NCI-H146 treated with DMSO at 0.1 percent for 48 hours (cell line): Measurements from ENCODE around the gene CBX2.
A peak's percentile ranks its signal among the peaks of the same experiment; 100 is the strongest.
"Not testable (repeated sequence)": the region's sequence is repeated elsewhere in the genome, so short reads cannot be mapped to it uniquely, and the experiment has no call there.

Experiments used
- DNase-seq: peaks from one replicate; lab custom pipeline; 2025; ENCODE audit not compliant: unreplicated experiment; lab: John Stamatoyannopoulos, UW

The CBX2 gene

DNA sequence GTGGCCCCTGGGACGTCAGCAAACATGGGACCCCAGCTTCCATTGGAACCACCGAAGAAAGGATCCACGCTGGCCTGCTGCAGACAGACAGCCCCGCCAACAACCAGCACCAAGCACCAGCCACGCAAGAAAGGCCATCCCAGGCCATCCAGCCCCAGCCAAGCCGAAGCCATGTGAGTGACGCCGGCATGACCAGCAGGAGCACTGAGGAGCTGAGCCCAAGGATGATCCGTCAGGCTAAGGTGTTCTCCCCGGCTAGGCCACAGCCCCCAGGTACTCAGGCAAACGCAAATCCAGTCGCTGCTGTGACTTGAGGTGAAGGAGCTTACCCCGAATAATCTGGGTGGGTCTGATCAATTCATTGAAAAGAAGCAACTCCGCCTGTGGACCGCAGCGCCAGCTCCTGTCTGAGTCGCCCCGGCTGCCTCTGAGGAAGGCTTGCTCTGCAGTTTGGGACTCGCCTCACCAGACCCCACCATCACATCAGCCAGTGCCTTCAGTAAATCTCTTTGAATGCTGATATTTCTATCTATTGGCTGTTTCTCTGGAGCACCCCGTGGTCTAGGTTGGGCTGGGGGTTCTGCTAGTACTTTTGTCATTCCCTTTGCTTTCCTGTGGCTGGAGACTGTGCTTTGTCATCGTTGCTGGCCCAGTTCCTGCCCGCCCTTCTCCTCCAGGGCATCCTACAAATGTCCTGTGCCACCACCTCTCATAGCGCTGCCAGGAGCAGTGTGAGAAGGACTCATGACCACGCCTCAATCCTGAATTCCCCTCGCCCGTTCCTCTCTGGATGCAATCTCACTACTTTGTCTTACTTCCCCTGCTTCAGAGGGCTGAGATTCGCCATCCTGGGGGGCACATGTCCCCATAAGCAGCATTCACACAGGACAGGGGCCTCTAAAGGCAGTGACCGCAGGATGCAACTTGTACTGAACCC is 8.1 kb upstream of the CBX2 start:
- no peak for DNase-seq

- no peak for DNase-seq
These were observed 6.7 kb upstream of the CBX2 start for GRCh38 chr17:79771276-79771675.

DNA sequence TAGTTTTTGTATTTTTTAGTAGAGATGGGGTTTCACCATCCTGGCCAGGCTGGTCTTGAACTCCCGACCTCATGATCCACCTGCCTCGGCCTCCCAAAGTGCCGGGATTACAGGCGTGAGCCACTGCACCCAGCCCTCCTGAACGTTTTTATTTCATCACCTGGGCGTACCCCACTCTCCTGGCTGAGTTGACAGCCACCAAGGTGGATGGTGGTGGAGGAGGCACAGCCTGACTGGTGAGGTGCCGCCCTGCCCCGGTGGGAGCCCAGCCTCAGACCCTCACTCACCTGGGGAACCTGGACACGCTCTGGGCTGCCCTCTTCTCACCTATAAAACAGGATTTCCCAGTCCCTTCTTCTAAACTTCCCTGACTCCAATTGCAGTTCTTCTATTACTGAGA is 5.2 kb upstream of the CBX2 start:
- DNase-seq = not testable (repeated sequence)

GRCh38 chr17:79774561-79774975 is 3.4 kb upstream of the CBX2 start:
- DNase-seq = no peak

DNA sequence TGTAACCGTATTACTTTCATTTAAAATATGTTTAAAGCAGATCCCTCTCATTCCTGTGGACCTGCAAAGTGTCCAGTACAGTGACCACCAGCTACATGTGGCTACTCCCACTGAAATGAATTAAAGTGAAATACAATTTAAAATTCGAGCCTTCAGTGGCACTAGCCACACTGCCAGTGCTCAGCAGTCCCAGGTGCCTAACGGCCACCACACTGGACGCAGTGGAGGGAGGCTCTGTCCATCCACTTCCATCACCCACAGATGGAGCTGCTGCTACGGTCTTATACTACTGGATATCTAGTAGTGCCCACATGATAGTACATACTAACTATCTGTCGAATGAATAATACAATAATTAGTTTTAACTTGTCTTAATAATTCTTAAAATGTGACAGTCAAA is 2.3 kb upstream of the CBX2 start:
- DNase-seq = no peak

DNA sequence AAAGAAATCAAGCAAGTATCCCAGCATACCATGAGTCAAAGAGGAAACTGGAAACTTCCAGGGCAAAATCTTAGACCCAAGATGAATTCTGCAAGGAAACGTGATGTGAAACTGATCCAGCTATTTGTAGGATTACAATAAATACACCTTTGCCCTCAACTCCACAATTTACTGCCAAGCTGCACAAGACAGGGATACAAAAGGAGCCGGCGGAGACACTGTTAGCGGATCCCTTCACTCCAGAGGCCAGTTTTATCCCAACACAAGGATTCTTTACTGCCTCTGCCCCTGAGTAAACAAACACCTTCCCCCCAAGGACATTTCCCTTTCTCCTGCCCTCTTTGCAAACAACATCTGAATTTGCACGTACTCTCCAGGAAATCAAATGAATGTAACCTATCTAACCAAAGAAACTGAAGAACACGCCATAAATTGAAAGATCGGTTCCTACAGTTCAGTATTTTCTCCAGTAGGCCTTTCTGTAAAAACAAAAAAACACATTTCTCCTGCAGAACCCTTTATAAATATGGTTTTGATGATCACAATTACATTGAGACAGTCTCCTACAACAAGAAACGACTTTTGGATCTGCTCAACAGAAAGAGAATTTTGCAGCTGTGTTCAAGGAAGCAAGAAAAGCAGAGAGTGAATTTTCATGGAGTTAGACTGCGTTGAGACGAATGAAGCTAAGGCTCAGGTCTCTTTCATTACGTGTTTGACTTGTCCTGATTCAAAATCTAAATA is 1.4 kb upstream of the CBX2 start:
- DNase-seq = peak; percentile 40

GRCh38 chr17:79777120-79777893 is 641 bp upstream of the CBX2 start:
- no peak for DNase-seq

DNA sequence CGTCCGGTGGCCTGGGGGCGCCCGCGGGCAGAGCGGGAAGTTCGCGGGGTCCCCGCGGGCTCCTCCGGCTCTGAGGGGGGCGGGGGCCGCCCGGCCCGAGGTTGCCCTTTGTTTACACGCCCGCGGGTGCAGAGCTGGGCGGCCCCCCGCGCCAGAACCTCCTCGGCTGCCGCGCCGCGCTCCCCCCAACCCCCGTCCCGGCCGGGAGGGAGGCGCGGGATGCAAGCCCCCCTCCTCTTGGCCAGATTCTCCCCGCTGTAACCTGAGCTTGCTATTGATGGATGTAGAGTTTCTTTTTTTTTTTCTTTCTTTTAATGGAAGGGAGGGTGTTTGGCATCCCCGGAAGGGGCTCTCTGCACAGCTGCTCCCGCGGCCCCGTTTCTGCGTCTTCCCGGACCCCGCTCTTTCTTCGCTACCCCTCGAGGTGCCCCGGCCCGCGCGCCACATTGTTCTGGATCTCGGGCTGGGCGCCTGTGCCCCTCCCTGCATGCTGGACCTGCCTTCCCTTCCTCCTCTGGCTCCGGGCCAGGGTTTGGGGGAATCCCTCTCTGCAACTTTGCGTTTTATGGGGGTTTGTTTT is 646 bp downstream of the CBX2 start:
- DNase-seq = peak; percentile 38

DNA sequence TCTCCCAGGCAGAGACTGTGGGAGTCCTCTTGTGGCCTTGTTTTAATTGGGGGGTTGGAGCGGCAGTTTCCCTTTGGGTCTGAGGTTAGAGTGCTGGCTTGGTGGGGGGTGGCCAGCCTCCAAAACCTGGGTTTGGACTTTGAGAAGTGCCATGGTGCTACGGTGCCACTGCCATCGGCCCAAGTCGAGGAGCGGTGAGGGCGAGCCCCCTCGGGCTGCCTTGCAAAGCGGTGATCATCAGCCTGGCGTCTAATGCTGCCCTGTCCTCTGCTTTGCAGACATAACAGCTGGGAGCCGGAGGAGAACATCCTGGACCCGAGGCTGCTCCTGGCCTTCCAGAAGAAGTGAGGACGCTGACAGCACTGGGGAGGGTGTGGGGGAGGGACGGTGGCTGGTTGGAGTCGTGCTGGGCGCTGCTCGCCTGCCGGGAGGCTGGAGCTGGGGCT is 1.2 kb downstream of the CBX2 start:
- DNase-seq = no peak

DNA sequence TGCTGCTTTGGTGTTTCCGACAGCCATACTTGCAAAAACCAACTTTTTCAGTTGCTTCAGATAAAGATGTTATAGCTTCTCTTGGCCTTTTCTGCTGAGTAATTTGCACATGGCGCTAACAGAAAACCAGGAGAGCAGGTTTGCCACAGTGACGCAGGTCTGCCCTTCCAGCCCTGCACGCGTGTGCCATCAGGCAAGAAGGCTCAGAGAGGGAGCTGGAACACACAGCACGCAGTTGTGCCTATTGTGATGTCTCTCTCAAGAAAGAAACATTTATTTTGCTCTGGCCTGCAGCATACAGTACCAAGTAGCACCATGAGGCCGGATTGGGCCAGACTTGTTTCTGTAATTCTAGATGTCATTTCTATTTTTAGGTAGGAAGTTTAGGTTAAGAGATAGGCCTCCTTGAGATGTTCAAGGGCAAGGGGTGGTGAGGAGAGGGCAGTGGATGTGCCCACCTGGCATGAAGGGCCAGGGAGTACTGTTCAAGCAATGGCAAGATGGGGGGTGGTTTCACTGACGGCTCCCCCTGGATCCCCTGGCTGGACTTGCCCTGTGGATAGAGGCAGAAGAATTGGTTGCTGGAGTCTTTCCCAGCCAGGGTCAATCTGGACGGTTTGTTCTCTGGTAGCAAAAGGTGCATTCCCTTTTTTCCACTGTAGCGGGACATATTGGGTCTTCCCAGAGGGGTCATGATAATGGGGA is 1.9 kb downstream of the CBX2 start:
- DNase-seq = no peak

GRCh38 chr17:79781012-79781650 is 3.2 kb downstream of the CBX2 start:
- no peak for DNase-seq

DNA sequence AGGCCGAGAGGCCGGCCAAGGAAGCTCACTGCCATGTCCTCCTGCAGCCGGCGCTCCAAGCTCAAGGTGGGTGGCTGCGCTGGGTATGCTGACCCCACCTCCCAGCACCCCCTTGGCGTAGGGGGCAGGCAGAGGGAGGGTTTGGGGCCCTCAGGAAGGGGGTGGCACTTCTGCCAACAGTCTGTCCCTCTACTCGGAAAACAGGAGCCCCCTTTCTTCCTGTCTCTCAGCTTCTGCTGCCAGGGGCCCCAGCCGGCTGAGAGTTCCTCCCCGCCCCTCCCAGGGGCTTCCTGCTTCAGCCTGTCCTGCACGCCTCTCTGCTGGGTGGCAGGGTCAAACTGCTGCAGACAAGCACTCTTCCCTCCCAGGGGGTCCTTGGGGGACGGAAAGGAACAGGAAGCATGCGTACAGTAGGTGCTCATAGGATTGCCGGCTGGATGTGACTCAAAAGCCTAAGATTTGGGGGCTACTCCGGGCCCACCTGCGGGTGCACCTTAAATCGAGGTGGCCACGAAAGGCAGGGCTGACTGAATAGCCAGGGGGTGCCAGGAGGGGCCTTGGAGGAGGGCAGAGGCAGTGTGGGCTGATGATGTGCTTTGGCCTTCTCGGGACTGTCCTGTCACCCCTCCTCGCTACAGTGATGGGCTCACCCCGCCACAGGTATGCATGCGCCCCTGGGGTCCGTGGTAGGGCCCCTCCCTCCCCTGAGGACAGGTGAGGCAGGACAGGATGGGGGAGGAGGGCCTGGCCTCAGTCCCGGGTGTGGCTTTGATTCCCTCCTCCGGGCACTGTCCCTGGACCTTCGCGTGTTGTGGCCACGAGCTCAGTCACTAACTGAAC is 4.0 kb downstream of the CBX2 start:
- DNase-seq = no peak

DNA sequence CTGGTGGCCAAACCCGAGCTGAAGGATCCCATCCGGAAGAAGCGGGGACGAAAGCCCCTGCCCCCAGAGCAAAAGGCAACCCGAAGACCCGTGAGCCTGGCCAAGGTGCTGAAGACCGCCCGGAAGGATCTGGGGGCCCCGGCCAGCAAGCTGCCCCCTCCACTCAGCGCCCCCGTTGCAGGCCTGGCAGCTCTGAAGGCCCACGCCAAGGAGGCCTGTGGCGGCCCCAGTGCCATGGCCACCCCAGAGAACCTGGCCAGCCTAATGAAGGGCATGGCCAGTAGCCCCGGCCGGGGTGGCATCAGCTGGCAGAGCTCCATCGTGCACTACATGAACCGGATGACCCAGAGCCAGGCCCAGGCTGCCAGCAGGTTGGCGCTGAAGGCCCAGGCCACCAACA is 5.9 kb downstream of the CBX2 start:
- no peak for DNase-seq

DNA sequence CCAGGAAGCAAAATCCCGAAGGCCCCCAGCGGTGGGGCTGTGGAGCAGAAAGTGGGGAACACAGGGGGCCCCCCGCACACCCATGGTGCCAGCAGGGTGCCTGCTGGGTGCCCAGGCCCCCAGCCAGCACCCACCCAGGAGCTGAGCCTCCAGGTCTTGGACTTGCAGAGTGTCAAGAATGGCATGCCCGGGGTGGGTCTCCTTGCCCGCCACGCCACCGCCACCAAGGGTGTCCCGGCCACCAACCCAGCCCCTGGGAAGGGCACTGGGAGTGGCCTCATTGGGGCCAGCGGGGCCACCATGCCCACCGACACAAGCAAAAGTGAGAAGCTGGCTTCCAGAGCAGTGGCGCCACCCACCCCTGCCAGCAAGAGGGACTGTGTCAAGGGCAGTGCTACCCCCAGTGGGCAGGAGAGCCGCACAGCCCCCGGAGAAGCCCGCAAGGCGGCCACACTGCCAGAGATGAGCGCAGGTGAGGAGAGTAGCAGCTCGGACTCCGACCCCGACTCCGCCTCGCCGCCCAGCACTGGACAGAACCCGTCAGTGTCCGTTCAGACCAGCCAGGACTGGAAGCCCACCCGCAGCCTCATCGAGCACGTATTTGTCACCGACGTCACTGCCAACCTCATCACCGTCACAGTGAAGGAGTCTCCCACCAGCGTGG is 6.5 kb downstream of the CBX2 start:
- no peak for DNase-seq

- no peak for DNase-seq
These were observed 7.3 kb downstream of the CBX2 start for GRCh38 chr17:79785017-79785899.

- no peak for DNase-seq
These were observed 8.2 kb downstream of the CBX2 start for GRCh38 chr17:79785900-79786810.
